C4-2B (cell line): ENCODE data around the gene PIPOX.

Experiments used
- H3K27ac ChIP-seq: fragments of 450-650 bp; 2 replicates; pipeline ENCODE4 v1.5.1; 2017
- ZFX ChIP-seq: fragments of 450-650 bp; IDR thresholded peaks from 2 replicates; pipeline ENCODE4 v1.6.1; 2017
- TF ChIP-seq, protein P1 (sequence below): fragments of 450-650 bp; conservative IDR thresholded peaks from 2 replicates; pipeline ENCODE4 v1.5.1; 2017; ENCODE audit warnings: mild to moderate bottlenecking

The PIPOX gene

DNA sequence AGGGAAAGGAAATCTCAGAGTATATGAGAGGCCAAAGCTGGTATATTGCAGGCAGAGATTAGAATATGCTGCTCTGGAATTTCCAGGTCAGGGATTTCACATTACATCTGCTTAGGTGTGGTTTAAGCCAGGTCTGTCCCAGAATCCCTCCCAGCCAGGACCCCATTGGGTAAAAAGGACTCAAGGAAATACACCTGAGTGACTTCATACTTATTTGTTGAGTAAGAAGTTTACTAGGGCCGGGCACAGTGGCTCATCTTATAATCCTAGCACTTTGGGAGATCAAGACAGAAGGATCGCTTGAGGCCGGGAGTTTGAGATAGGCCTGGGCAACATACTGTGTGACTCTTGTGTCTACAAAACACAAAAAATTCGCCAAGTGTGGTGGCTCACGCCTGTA is 7.2 kb downstream of the PIPOX start:
- H3K27ac ChIP-seq, result no peak overlapping the region
- TF ChIP-seq, protein P1, sequence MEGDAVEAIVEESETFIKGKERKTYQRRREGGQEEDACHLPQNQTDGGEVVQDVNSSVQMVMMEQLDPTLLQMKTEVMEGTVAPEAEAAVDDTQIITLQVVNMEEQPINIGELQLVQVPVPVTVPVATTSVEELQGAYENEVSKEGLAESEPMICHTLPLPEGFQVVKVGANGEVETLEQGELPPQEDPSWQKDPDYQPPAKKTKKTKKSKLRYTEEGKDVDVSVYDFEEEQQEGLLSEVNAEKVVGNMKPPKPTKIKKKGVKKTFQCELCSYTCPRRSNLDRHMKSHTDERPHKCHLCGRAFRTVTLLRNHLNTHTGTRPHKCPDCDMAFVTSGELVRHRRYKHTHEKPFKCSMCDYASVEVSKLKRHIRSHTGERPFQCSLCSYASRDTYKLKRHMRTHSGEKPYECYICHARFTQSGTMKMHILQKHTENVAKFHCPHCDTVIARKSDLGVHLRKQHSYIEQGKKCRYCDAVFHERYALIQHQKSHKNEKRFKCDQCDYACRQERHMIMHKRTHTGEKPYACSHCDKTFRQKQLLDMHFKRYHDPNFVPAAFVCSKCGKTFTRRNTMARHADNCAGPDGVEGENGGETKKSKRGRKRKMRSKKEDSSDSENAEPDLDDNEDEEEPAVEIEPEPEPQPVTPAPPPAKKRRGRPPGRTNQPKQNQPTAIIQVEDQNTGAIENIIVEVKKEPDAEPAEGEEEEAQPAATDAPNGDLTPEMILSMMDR, result no peak
- no peak for TF ChIP-seq ZFX

DNA sequence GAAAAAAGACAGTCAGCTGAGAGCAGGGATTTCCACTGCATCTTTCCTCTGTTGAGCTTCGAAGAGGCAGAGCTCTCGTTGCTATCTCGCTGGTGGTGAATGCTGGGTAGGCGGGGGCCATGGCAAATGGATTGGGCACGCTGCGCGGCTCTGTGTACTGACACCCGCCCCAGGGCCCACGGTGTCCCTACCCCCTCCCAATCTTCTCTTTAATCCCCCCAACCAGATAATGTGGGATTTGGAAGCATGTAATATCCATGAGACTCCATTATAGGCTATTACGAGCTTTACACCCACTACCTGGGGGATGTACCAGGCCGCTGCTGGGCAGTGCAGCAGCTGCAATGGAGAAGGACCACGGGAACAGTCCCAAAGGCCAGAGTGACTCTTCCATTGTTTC is 8.3 kb downstream of the PIPOX start:
- H3K27ac ChIP-seq, result no peak overlapping the region
- TF ChIP-seq, protein P1, result no peak
- TF ChIP-seq ZFX, result no peak

DNA sequence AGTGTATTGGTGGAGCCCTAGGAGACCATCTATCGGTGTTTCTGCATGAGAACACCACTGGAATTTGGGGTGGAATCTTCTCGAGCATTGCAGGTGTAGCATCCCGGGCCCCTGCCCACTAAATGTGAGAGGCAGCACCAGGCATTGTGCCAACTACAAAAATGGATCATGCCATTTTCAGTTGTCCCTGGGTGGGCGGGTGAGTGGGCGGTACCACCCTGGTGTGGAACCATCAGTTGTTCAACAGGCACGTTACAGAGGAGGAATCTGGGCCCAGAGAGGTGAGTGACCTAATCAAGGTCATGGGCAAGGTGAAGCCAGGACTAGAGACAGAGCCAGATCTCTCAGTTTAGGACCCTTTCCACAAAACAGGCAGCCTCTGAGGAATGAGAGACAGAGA is 8.8 kb downstream of the PIPOX start:
- no peak overlapping the region for H3K27ac ChIP-seq
- TF ChIP-seq ZFX, result no peak
- TF ChIP-seq, protein P1, result no peak

DNA sequence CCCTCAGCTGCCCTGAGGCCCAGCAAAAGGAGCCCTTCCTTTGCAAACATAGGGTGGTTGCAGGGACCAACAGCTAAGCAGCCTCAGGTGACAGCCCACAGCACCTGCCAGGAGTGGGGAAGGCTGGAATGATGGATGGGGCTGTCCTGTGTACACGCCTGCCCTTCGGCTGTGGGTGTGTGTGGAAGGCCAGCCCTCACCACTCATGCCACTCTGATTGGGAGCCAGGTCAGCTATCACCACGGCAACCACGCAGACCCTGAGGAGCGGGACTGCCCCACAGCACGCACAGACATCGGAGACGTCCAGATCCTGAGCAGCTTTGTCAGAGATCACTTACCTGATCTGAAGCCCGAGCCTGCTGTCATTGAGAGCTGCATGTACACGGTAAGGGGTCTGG is 11.9 kb downstream of the PIPOX start:
- no peak overlapping the region for H3K27ac ChIP-seq
- TF ChIP-seq, protein P1, result no peak
- no peak for TF ChIP-seq ZFX

DNA sequence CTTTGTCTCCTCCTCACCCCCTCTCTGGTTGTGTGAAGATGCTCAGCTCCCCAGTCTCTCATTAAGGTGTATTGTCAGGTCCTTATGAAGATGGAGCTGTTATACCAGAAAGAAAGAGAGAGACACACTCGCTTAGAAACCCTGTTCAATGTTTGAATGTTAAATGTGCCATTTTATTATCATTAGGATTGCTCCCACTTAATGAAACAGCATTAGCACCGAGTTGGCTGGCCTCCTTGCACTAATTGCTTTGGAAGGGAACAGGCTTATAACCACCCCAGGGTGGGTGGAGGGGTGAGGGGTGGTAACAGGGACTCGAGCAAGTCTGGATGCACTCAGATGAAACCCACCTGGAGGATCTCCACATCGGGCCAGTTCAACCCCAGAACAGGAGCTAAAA is 14.4 kb downstream of the PIPOX start:
- TF ChIP-seq, protein P1, result no peak
- no peak for TF ChIP-seq ZFX

DNA sequence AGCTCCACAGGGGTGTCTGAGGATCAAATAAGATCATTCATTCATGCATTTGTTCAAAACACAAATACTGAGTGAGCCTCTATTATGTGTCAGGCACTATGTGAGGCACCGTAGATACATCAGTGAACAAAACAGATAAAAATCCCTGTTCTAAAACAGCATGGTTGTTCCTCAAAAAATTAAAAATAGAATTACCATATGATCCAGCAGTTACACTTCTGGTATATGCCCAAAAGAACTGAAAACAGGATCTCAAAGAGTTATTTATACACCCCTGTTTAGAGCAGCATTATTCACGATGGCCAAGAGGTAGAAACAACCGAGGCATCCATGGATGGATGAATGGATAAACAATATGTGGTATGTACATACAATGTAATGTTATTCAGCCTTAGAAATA is 15.4 kb downstream of the PIPOX start:
- no peak for TF ChIP-seq ZFX
- TF ChIP-seq, protein P1, result no peak
- no peak overlapping the region for H3K27ac ChIP-seq

More for the DNA sequence above, 14.4 kb downstream of the PIPOX start:
- peak overlapping the region; percentile 45; the same call in 1 of the 2 replicates for H3K27ac ChIP-seq

DNA sequence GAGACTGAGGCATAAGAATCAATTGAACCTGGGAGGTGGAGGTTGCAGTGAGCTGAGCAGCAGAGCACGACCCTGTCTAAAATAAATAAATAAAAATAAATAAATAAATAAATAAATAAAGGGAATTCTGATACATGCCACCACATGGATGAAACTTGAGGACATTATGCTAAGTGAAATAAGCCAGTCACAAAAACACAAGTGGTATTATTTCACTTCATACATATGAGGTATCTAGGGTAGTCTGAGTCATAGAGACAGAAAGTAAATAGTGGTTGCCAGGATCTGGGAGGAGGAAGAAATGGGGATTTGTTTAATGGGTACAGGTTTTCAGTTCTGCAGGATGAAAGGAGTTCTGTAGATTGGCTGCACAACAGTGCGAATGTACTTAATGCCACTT is 16.3 kb downstream of the PIPOX start:
- H3K27ac ChIP-seq, result no peak overlapping the region
- no peak for TF ChIP-seq ZFX
- TF ChIP-seq, protein P1, result no peak
